OCI-LY1 (cell line): Measurements from ENCODE around the gene FEZ2.

Source experiments
- H2AFZ ChIP-seq: fragments of 200-600 bp; sonication (generic), shearing (Covaris generic); 2 replicates; pipeline ENCODE4 v1.6.0; 2014; ENCODE audit warnings: antibody characterized with exemption, mild to moderate bottlenecking, low read length
- H3F3A ChIP-seq: fragments of 200-600 bp; sonication (generic), shearing (Covaris generic); 2 replicates; pipeline ENCODE4 v1.6.0; 2014; ENCODE audit warnings: mild to moderate bottlenecking, antibody characterized with exemption, low read length, moderate library complexity; ENCODE audit not compliant: insufficient read depth
- H3K27ac ChIP-seq: fragments of 200-600 bp; sonication (generic); 2 replicates; pipeline ENCODE4 v1.5.1; 2014; ENCODE audit warnings: low read length, mixed run types, mild to moderate bottlenecking, low read depth; ENCODE audit not compliant: poor library complexity, severe bottlenecking
- H3K27me3 ChIP-seq: fragments of 200-600 bp; sonication (generic); 2 replicates; pipeline ENCODE4 v1.6.0; 2014; ENCODE audit warnings: antibody characterized with exemption, mild to moderate bottlenecking, low read length, moderate library complexity; ENCODE audit not compliant: insufficient read depth
- H3K36me3 ChIP-seq: fragments of 200-600 bp; sonication (generic); 2 replicates; pipeline ENCODE4 v1.6.1; 2014; ENCODE audit warnings: mild to moderate bottlenecking, antibody characterized with exemption, low read length, moderate library complexity, mixed read lengths; ENCODE audit not compliant: insufficient read depth
- H3K4me1 ChIP-seq: fragments of 200-600 bp; sonication (generic); 2 replicates; pipeline ENCODE4 v1.5.1; 2014; ENCODE audit warnings: mild to moderate bottlenecking, low read length, moderate library complexity; ENCODE audit not compliant: insufficient read depth, severe bottlenecking
- H3K4me2 ChIP-seq: fragments of 200-600 bp; sonication (generic), shearing (Covaris generic); 2 replicates; pipeline ENCODE4 v1.6.1; 2014; ENCODE audit warnings: low read length
- H3K4me3 ChIP-seq: fragments of 200-600 bp; sonication (generic); 2 replicates; pipeline ENCODE4 v1.5.1; 2014; ENCODE audit warnings: low read length, low read depth, mild to moderate bottlenecking, mixed read lengths; ENCODE audit not compliant: poor library complexity, severe bottlenecking
- H3K79me2 ChIP-seq: fragments of 200-600 bp; shearing (Covaris generic); 2 replicates; pipeline ENCODE4 v1.6.1; 2016; ENCODE audit warnings: mixed run types, low read length, mixed read lengths; ENCODE audit not compliant: insufficient read depth
- H3K9ac ChIP-seq: fragments of 200-600 bp; sonication (generic), shearing (Covaris generic); 2 replicates; pipeline ENCODE4 v1.6.1; 2014; ENCODE audit warnings: mild to moderate bottlenecking, low read length, mixed read lengths
- H3K9me2 ChIP-seq: fragments of 200-600 bp; sonication (generic), shearing (Covaris generic); 2 replicates; pipeline ENCODE4 v1.6.1; 2014; ENCODE audit warnings: low read depth, mild to moderate bottlenecking, low read length, mixed read lengths
- H3K9me3 ChIP-seq: fragments of 200-600 bp; shearing (Covaris generic); 2 replicates; pipeline ENCODE4 v1.6.1; 2014; ENCODE audit warnings: low read length, mixed read lengths
- H4K20me1 ChIP-seq: fragments of 200-600 bp; sonication (generic), shearing (Covaris generic); 2 replicates; pipeline ENCODE4 v1.6.0; 2016; ENCODE audit warnings: mild to moderate bottlenecking, low read length; ENCODE audit not compliant: insufficient read depth
- CTCF ChIP-seq: fragments of 200-600 bp; sonication (generic), shearing (Covaris generic); IDR thresholded peaks from 2 replicates; pipeline ENCODE4 v1.5.1; 2017; ENCODE audit warnings: mild to moderate bottlenecking, antibody characterized with exemption, low read length, moderate library complexity, mixed read lengths
- EZH2 ChIP-seq: fragments of 200-600 bp; sonication (generic), shearing (Covaris generic); IDR thresholded peaks from 2 replicates; pipeline ENCODE4 v1.8.0; 2017; ENCODE audit warnings: borderline replicate concordance, mixed run types, mild to moderate bottlenecking, antibody characterized with exemption, low read length, moderate library complexity, mixed read lengths

The FEZ2 gene

GRCh38 chr2:36556842-36557241 is 41.1 kb downstream of the FEZ2 start:
- H3K36me3 ChIP-seq: peaks cover 34% of the 10 kb centered on the region

GRCh38 chr2:36555789-36556188 is 42.2 kb downstream of the FEZ2 start:
- H3K4me2 ChIP-seq: no peak overlapping the region
- H3K36me3 ChIP-seq: peaks cover 41% of the 10 kb centered on the region
- H3K9me3 ChIP-seq: no peaks in the 10 kb centered on the region
- no peaks in the 10 kb centered on the region for H3K27me3 ChIP-seq
- no peak overlapping the region for H3K9ac ChIP-seq
- no peak overlapping the region for H3K27ac ChIP-seq
- no peaks in the 10 kb centered on the region for H3F3A ChIP-seq
- H3K4me3 ChIP-seq: no peak overlapping the region
- H4K20me1 ChIP-seq: no peaks in the 10 kb centered on the region
- no peaks in the 10 kb centered on the region for H3K9me2 ChIP-seq
- no peaks in the 10 kb centered on the region for H3K79me2 ChIP-seq
- no peaks in the 10 kb centered on the region for H3K4me1 ChIP-seq
- no peak overlapping the region for H2AFZ ChIP-seq
- TF ChIP-seq CTCF (no peak), EZH2 (no peak)

More at GRCh38 chr2:36556842-36557241, 41.1 kb downstream of the FEZ2 start:
- H3K4me3 ChIP-seq: no peak overlapping the region
- no peak overlapping the region for H2AFZ ChIP-seq
- H3K79me2 ChIP-seq: no peaks in the 10 kb centered on the region
- H3K9ac ChIP-seq: no peak overlapping the region
- no peaks in the 10 kb centered on the region for H3K9me2 ChIP-seq
- no peaks in the 10 kb centered on the region for H4K20me1 ChIP-seq
- H3K9me3 ChIP-seq: no peaks in the 10 kb centered on the region
- no peak overlapping the region for H3K4me2 ChIP-seq
- TF ChIP-seq CTCF (no peak), EZH2 (no peak)
- no peaks in the 10 kb centered on the region for H3K27me3 ChIP-seq
- H3F3A ChIP-seq: no peaks in the 10 kb centered on the region
- H3K27ac ChIP-seq: no peak overlapping the region
- no peaks in the 10 kb centered on the region for H3K4me1 ChIP-seq

GRCh38 chr2:36554531-36554930 is 43.4 kb downstream of the FEZ2 start:
- H2AFZ ChIP-seq: no peak overlapping the region
- H4K20me1 ChIP-seq: no peaks in the 10 kb centered on the region
- H3K4me3 ChIP-seq: no peak overlapping the region
- H3K4me1 ChIP-seq: no peaks in the 10 kb centered on the region
- no peaks in the 10 kb centered on the region for H3K79me2 ChIP-seq
- H3K27ac ChIP-seq: no peak overlapping the region
- no peaks in the 10 kb centered on the region for H3K9me2 ChIP-seq
- H3K27me3 ChIP-seq: no peaks in the 10 kb centered on the region
- no peaks in the 10 kb centered on the region for H3K9me3 ChIP-seq
- no peak overlapping the region for H3K9ac ChIP-seq
- H3F3A ChIP-seq: no peaks in the 10 kb centered on the region
- peaks cover 45% of the 10 kb centered on the region for H3K36me3 ChIP-seq
- no peak overlapping the region for H3K4me2 ChIP-seq
- no peak for TF ChIP-seq CTCF
